Thoracic aorta (tissue), 2 donors: ENCODE data around the gene CASZ1. TPM values are rescaled to one million over a fixed set of nuclear protein-coding genes. Genes with fewer than 3 reads are reported as not detected.

Source experiments
- ATAC-seq: fragments of 150-250 bp; one replicate; pipeline ENCODE4 v1.8.0; 2017; ENCODE audit warnings: low read depth; ENCODE audit not compliant: insufficient number of reproducible peaks, low FRiP score
- DNase-seq: peaks from one replicate; pipeline ENCODE4 v3.0.0-alpha.2; 2020; ENCODE audit warnings: low spot score
- H3K27ac ChIP-seq, 2 donors: fragments of 200-600 bp; sonication (generic); 1 replicate in 1 of 2; 2 replicates in 1 of 2; pipeline ENCODE4 v1.5.1; 2016; ENCODE audit warnings: mild to moderate bottlenecking in 2 of 2, moderate library complexity in 2 of 2
- H3K27me3 ChIP-seq: fragments of 200-600 bp; sonication (generic); replicated peaks from 2 replicates; pipeline ENCODE4 v1.6.0; 2016; ENCODE audit warnings: mild to moderate bottlenecking; ENCODE audit not compliant: insufficient read depth
- H3K36me3 ChIP-seq: fragments of 200-600 bp; sonication (generic); one replicate; pipeline ENCODE4 v1.5.1; 2016
- H3K4me1 ChIP-seq, 2 donors: fragments of 200-600 bp; sonication (generic); 1 replicate in 1 of 2; 2 replicates in 1 of 2; pipeline versions ENCODE4 v1.5.1 to v1.6.0; 2016; ENCODE audit warnings: low read depth in 2 of 2, mild to moderate bottlenecking in 1 of 2; ENCODE audit not compliant: control insufficient read depth in 1 of 2
- H3K4me3 ChIP-seq: fragments of 200-600 bp; sonication (generic); 2 replicates; pipeline ENCODE4 v1.5.1; 2016; ENCODE audit warnings: mild to moderate bottlenecking
- H3K9me3 ChIP-seq: fragments of 200-600 bp; sonication (generic); 2 replicates; pipeline ENCODE4 v1.5.1; 2016
- total RNA-seq, 2 donors: library from RNA; depleted of rRNA; stranded (reverse); fragments of >200 nt; gene quantifications; one replicate each; pipeline versions ENCODE4 v1.1.0 to v1.2.3, GENCODE V29; 2016
- TF ChIP-seq, protein P1 (sequence below): fragments of 200-600 bp; sonication (generic); IDR thresholded peaks from one replicate; pipeline ENCODE4 v1.5.1; 2019; ENCODE audit warnings: antibody characterized with exemption

Gene CASZ1
- total RNA-seq, 2 donors from 2014 or later, result 20.6 to 27.9 TPM

DNA sequence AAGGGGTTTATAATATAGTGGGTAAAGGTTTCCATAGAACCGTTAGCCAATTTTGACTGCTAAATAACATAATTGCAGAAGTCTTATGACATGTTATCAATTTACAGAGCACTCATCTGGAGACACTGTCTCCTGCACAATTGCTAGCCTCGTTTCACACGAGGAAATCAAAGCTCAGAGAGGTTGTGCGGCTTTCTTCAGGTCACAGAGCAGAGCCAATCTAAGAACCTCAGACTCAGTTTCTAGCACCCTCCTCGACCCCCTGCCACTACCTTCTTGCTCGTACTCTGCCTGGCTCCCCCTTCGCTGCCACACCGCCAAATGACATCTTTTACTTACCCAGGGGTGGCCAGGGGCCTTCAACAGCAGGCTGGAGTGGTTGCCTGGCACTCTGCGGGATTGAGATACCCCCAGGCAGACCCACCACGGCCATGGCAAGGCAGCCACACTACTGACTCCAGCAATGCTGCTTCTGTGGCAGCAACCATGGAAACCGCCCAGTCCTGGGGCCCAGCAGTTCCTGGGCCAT lies 16.0 kb upstream of the CASZ1 start:
- TF ChIP-seq, protein P1, sequence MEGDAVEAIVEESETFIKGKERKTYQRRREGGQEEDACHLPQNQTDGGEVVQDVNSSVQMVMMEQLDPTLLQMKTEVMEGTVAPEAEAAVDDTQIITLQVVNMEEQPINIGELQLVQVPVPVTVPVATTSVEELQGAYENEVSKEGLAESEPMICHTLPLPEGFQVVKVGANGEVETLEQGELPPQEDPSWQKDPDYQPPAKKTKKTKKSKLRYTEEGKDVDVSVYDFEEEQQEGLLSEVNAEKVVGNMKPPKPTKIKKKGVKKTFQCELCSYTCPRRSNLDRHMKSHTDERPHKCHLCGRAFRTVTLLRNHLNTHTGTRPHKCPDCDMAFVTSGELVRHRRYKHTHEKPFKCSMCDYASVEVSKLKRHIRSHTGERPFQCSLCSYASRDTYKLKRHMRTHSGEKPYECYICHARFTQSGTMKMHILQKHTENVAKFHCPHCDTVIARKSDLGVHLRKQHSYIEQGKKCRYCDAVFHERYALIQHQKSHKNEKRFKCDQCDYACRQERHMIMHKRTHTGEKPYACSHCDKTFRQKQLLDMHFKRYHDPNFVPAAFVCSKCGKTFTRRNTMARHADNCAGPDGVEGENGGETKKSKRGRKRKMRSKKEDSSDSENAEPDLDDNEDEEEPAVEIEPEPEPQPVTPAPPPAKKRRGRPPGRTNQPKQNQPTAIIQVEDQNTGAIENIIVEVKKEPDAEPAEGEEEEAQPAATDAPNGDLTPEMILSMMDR, result no peak
- Histone ChIP-seq H3K9me3 (no peaks in the 10 kb centered on the region), H3K4me3 (no peak overlapping the region), H3K27ac (no peak overlapping the region), H3K36me3 (no peaks in the 10 kb centered on the region), H3K27me3 (no peaks in the 10 kb centered on the region), H3K4me1 (no peaks in the 10 kb centered on the region)
- no peak for ATAC-seq
- no peak for DNase-seq

DNA sequence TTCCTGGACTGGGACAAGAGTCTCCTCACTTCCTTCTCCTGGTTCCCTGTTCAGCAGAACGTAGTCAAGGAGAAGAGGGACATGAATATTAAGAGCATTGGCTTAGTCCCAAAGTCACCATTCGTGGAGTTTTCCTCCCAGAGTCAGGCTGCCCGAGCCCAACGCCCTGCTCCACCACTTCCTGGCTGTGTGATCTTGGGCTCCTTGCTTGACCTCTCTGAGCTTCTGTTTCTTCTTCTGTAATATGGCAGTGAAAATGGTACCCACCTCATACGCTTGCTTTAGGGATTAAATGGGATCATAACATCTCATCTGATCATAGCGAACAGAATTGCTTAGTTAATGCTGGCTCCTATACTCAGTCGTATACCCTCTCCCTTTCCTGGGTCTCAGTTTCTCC lies 12.0 kb upstream of the CASZ1 start:
- TF ChIP-seq, protein P1, result no peak
- ATAC-seq, result no peak
- no peak for DNase-seq
- Histone ChIP-seq H3K36me3 (no peaks in the 10 kb centered on the region), H3K4me3 (no peak overlapping the region), H3K9me3 (no peaks in the 10 kb centered on the region), H3K4me1 (no peaks in the 10 kb centered on the region), H3K27ac (no peak overlapping the region), H3K27me3 (no peaks in the 10 kb centered on the region)

DNA sequence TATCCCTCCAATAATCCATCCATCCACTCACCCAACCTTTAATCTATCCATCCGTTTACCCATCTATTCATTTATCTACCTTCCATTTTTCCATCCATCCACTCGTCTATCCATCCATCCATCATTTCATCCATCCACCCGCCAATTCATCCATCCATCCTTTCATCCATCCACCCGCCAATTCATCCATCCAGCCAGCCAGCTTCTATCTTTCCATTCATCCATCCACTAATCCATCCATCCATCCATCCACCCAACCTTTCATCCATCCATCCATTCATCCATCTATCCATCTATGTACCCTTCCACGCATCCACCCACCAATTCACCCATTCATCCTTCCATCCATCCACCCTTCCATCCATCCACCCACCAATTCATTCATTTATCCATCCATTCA lies 10.5 kb upstream of the CASZ1 start:
- Histone ChIP-seq H3K27me3 (no peaks in the 10 kb centered on the region), H3K4me1 (no peaks in the 10 kb centered on the region), H3K36me3 (no peaks in the 10 kb centered on the region), H3K27ac (no peak overlapping the region), H3K9me3 (no peaks in the 10 kb centered on the region), H3K4me3 (no peak overlapping the region)
- TF ChIP-seq, protein P1, result no peak
- no peak for DNase-seq
- ATAC-seq, result no peak

DNA sequence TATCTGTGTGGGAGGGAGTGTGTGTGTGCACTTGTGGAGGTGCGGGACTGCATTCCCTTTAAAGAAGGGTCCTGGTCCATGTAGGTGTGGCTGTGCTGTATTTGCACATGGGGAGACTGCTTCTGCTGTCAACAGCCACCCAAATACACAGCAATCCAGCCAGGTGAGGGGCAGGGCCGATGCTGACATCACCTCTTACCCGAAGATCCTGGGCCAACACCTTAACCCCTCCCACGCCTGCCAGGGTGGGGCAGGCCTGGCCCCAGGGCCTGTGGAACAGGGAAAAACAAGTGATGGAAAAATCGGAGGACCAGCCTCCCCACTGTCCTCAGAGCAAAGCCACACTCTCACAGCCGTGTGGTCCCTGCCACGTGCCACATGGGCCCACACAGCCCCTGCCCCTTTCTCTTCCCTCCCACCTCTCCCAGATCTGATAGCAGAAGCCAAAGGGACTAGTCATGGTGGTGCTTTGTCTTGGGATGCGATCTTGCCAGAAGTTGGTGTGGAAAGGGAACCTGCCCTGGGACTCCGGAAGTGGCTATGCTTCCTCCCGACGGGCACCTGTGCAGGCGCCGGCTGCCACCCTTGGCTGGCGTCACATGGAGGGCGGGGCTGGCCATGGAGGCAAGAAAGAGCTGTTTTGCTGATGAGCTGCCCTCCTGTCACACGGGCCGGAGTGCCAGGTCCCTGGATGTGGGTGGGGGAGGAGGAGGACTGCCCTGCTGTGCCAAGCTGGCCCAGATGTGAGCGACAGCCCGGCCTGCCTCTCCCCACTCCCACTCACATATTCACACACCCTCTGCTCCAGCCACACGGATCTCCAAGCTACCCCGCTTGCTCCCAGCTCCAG lies 7.8 kb upstream of the CASZ1 start:
- TF ChIP-seq, protein P1, result no peak
- no peak overlapping the region for H3K4me3 ChIP-seq
- no peak overlapping the region for H3K27ac ChIP-seq
- no peaks in the 10 kb centered on the region for H3K36me3 ChIP-seq
- H3K27me3 ChIP-seq, result no peaks in the 10 kb centered on the region
- H3K9me3 ChIP-seq, result no peaks in the 10 kb centered on the region
- DNase-seq (no peak), ATAC-seq (no peak)
- no peaks in the 10 kb centered on the region for H3K4me1 ChIP-seq

DNA sequence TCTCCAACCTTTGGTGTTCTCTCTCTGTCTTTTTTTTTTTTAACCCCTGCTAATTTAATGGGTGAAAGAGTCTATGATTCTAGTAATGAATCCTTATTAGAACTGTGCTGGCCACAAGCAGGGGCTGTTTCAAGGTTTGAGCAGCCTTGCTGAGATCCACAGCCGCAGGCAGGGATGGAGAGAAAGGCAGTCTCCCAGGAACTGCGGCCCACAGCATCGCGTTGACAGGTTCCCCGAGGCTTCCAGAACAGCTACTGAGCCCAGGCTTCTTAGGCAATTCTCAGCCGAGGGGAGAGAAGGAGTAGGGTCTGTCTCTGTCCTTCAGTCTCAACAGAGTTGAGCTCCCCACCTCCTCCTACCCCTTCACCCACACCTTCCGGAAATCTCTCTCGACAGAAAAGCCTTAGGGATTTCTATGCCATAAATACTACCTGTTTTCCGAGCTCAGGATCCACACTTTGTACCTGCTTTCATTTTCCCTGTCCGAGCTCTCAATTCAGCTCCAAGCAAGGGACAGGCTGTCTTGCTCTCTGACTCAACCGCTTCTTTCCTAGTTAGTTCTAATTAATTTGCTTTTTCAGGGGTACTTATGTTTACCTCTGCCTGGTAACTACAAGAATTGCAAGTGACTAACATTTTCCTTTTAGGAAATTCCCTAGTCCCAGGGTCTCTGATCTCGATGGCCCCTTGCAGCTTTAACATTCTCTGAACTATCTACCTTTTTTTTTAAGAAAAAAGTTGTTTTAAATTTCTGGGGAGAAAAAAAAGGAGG lies 6.7 kb upstream of the CASZ1 start:
- DNase-seq (no peak), ATAC-seq (no peak)
- no peaks in the 10 kb centered on the region for H3K4me1 ChIP-seq
- no peaks in the 10 kb centered on the region for H3K9me3 ChIP-seq
- H3K36me3 ChIP-seq, result no peaks in the 10 kb centered on the region
- TF ChIP-seq, protein P1, result no peak
- H3K27ac ChIP-seq, result no peak overlapping the region
- H3K4me3 ChIP-seq, result no peak overlapping the region
- H3K27me3 ChIP-seq, result no peaks in the 10 kb centered on the region
